Adrenal gland (tissue), 12 donors: ENCODE measurements around the gene MGMT. TPM values are rescaled to one million over a fixed set of nuclear protein-coding genes. Genes with fewer than 3 reads are reported as not detected.

Source experiments
- DNase-seq, 7 donors: peaks; one replicate each; pipeline ENCODE4 v3.0.0-alpha.2; 2019 to 2020
- H3K27ac ChIP-seq, 5 donors: fragments of 200-600 bp; sonication (generic) in 4 of 5; 1 replicate in 3 of 5; 2 replicates in 2 of 5; pipeline versions ENCODE4 v1.5.1 to v1.8.0; 2016 to 2020; ENCODE audit warnings: mild to moderate bottlenecking in 1 of 5
- H3K27me3 ChIP-seq: fragments of 200-600 bp; 2 replicates; pipeline ENCODE4 v1.8.0; 2021
- H3K36me3 ChIP-seq, 2 donors: fragments of 200-600 bp; replicated peaks in 1 of 2; 1 replicate in 1 of 2; 2 replicates in 1 of 2; pipeline versions ENCODE4 v1.5.1 to v1.8.0; 2018 to 2022
- H3K4me1 ChIP-seq, 2 donors: fragments of 200-600 bp; replicated peaks in 1 of 2; 1 replicate in 1 of 2; 2 replicates in 1 of 2; pipeline versions ENCODE4 v1.5.1 to v1.8.0; 2018 to 2021
- H3K4me3 ChIP-seq, 4 donors: fragments of 200-600 bp; sonication (generic) in 3 of 4; one replicate each; pipeline ENCODE4 v1.5.1; 2016 to 2018
- H3K9me3 ChIP-seq, 3 donors: fragments of 200-600 bp; sonication (generic) in 1 of 3; replicated peaks in 1 of 3; 1 replicate in 2 of 3; 2 replicates in 1 of 3; pipeline versions ENCODE4 v1.5.1 to v1.8.0; 2016 to 2021
- CTCF ChIP-seq, 6 experiments: fragments of 450-650 bp in 4 of 6; fragments of 200-600 bp in 2 of 6; sonication (generic) in 1 of 6; IDR thresholded peaks; 1 replicate in 5 of 6; 2 replicates in 1 of 6; pipeline versions ENCODE4 v1.5.1 to v1.8.0; 2016 to 2021; ENCODE audit warnings: antibody characterized with exemption in 6 of 6, mild to moderate bottlenecking in 2 of 6, moderate library complexity in 1 of 6
- POLR2A ChIP-seq, 2 donors: fragments of 450-650 bp; IDR thresholded peaks; one replicate each; pipeline ENCODE4 v1.6.1; 2017; ENCODE audit warnings: antibody characterized with exemption in 2 of 2, mild to moderate bottlenecking in 2 of 2, moderate library complexity in 1 of 2
- WGBS, 4 donors: extraction: QIAGEN DNeasy Blood & Tissue Kit in 2 of 4; methylation state at CpG; one replicate each; pipeline versions ENCODE4 v1.1.5 to v1.1.7; 2013 to 2017; 5-methylcytosine and 5-hydroxymethylcytosine counted together
- intact Hi-C, 2 donors: fragments of 100-400 bp; cut with DNase I; formaldehyde crosslinking; loops; one replicate each; pipeline versions ENCODE4 v1.14.1 to v1.15.0; 2022 to 2023
- polyA plus RNA-seq, 3 donors: library from polyadenylated mRNA; stranded (reverse); fragments of 200-250 nt in 2 of 3; fragments of 350-450 nt in 1 of 3; fragmentation: Illumina TruSeq in 1 of 3; extraction: RNeasy Lipid Tissue Mini Kit (QIAGEN cat#74804) in 1 of 3; gene quantifications; one replicate each; pipeline ENCODE4 v1.2.3, GENCODE V29; 2013 to 2014
- total RNA-seq, 9 donors: library from RNA; depleted of rRNA in 4 of 9; stranded (reverse); fragments of >200 nt in 4 of 9; fragments of 120-200 nt in 1 of 9; fragmentation: NEBNext Ultra II Directional in 1 of 9; extraction: Animal tissue kit (Norgen Biotek cat#: 25700) in 1 of 9; gene quantifications; one replicate each; pipeline versions ENCODE4 v1.1.0 to v1.2.4, GENCODE V29; 2013 to 2023
- donor health status: healthy with polysubstance abuse.
- donor health status: Bipolar disorder and iron deficiency.
- donor health status: DM: yes; HTN: yes; CAD: no.
- donor health status: DM: no; HTN: no; CAD: no.
- donor health status: DM: no; HTN: no; CAD: no.
- donor health status: DM: yes; HTN: yes; CAD: no.

The MGMT gene
- total and polyA plus RNA-seq, 12 donors = 3.8 to 35.8 (median 21.2) TPM

- Histone ChIP-seq H3K9me3 (no peaks in the 10 kb centered on the region), H3K36me3 (no peaks in the 10 kb centered on the region), H3K27me3 (no peaks in the 10 kb centered on the region), H3K4me1 (no peaks in the 10 kb centered on the region), H3K27ac (no peak overlapping the region), H3K4me3 (no peak overlapping the region)
- TF ChIP-seq CTCF (IDR thresholded peaks at IDR 0.05) = no peak
- TF ChIP-seq POLR2A (IDR thresholded peaks at IDR 0.05) = no peak
- WGBS, 4 donors = 89 to 100% (median 97%) methylated on average over 5 of the region's 5 CpGs
- intact Hi-C loops = no loop called here
- no peak for DNase-seq
Observed at GRCh38 chr10:129534826-129535225, 67.8 kb downstream of the MGMT start.

GRCh38 chr10:129536336-129536735, 69.3 kb downstream of the MGMT start:
- Histone ChIP-seq H3K4me1 (no peaks in the 10 kb centered on the region), H3K4me3 (no peak overlapping the region), H3K27ac (no peak overlapping the region), H3K27me3 (no peaks in the 10 kb centered on the region), H3K36me3 (no peaks in the 10 kb centered on the region), H3K9me3 (no peaks in the 10 kb centered on the region)
- DNase-seq = no peak
- intact Hi-C loops = no loop called here
- WGBS, 4 donors = 95 to 97% (median 96%) methylated on average over 14 to 16 of the region's 16 CpGs
- no peak for TF ChIP-seq CTCF (IDR thresholded peaks at IDR 0.05)
- no peak for TF ChIP-seq POLR2A (IDR thresholded peaks at IDR 0.05)

GRCh38 chr10:129537151-129537550, 70.1 kb downstream of the MGMT start:
- no peak overlapping the region for H3K4me3 ChIP-seq
- no peak overlapping the region for H3K27ac ChIP-seq
- no peak for DNase-seq
- H3K4me1 ChIP-seq = no peaks in the 10 kb centered on the region
- no peaks in the 10 kb centered on the region for H3K36me3 ChIP-seq
- intact Hi-C loops = no loop called here
- H3K27me3 ChIP-seq = no peaks in the 10 kb centered on the region
- H3K9me3 ChIP-seq = no peaks in the 10 kb centered on the region
- TF ChIP-seq POLR2A (IDR thresholded peaks at IDR 0.05) (no peak), CTCF (IDR thresholded peaks at IDR 0.05) (no peak)
- WGBS, 4 donors = 88 to 95% (median 93%) methylated on average over 6 of the region's 6 CpGs

- no peaks in the 10 kb centered on the region for H3K4me1 ChIP-seq
- no peaks in the 10 kb centered on the region for H3K9me3 ChIP-seq
- TF ChIP-seq POLR2A (IDR thresholded peaks at IDR 0.05) (no peak), CTCF (IDR thresholded peaks at IDR 0.05) (no peak)
- H3K27ac ChIP-seq = no peak overlapping the region
- H3K27me3 ChIP-seq = no peaks in the 10 kb centered on the region
- no peak overlapping the region for H3K4me3 ChIP-seq
- no peaks in the 10 kb centered on the region for H3K36me3 ChIP-seq
- intact Hi-C loops = no loop called here
- WGBS, 4 donors = 92 to 96% (median 93%) methylated on average over 2 of the region's 2 CpGs
- DNase-seq = no peak
Observed at GRCh38 chr10:129538236-129538635, 71.2 kb downstream of the MGMT start.
